Esophagus squamous epithelium (tissue), 4 donors: Measurements from ENCODE around the gene FNDC3B.

Experiments used
- CTCF ChIP-seq, 6 experiments: fragments of 450-650 bp in 4 of 6; fragments of 200-600 bp in 2 of 6; sonication (generic) in 2 of 6; IDR thresholded peaks; one replicate each; pipeline ENCODE4 v1.5.1; 2016 to 2019; ENCODE audit warnings: antibody characterized with exemption in 6 of 6, mild to moderate bottlenecking in 4 of 6, moderate library complexity in 4 of 6
- POLR2A ChIP-seq, 4 donors: fragments of 450-650 bp; IDR thresholded peaks; one replicate each; pipeline ENCODE4 v1.6.1; 2017; ENCODE audit warnings: antibody characterized with exemption in 4 of 4, mild to moderate bottlenecking in 4 of 4, moderate library complexity in 3 of 4

- TF ChIP-seq POLR2A (IDR thresholded peaks at IDR 0.05), result no peak
- no peak for TF ChIP-seq CTCF (IDR thresholded peaks at IDR 0.05)
Measured at GRCh38 chr3:172324611-172325203, 285.3 kb downstream of the FNDC3B start.
